ENCODE results near the gene DNAH6. TPM values are rescaled to one million over a fixed set of nuclear protein-coding genes. Genes with fewer than 3 reads are reported as not detected.

Gene DNAH6
- polyA plus RNA-seq, 3 donors from 2014 or later: 0.07 TPM; not detected in 2

- Mint-ChIP-seq H3K36me3 (peaks cover 0 to 8% (median 0%) of the 10 kb centered on the region in 3 donors), H3K4me3 (no peak overlapping the region), H3K4me1 (peaks cover 7 to 13% of the 10 kb centered on the region in 2 donors), H3K27ac (peak overlapping the region in 1 of 6 donors; percentile 33), H3K9me3 (no peaks in the 10 kb centered on the region), H3K27me3 (ENCODE audit: low read depth in 3 of 3) (peaks cover 0 to 2% (median 2%) of the 10 kb centered on the region in 3 donors)
- no peak for DNase-seq
These were observed 305.5 kb downstream of the DNAH6 start for GRCh38 chr2:84821806-84822205.

- H3K4me1 Mint-ChIP-seq: peaks cover 7 to 11% of the 10 kb centered on the region in 2 donors
- H3K36me3 Mint-ChIP-seq: peaks cover 0 to 4% (median 0%) of the 10 kb centered on the region in 3 donors
- peaks cover 0 to 2% (median 0%) of the 10 kb centered on the region in 3 donors for H3K27me3 Mint-ChIP-seq (ENCODE audit: low read depth in 3 of 3)
- H3K9me3 Mint-ChIP-seq: no peaks in the 10 kb centered on the region
- no peak overlapping the region for H3K4me3 Mint-ChIP-seq
- DNase-seq: no peak
- peak overlapping the region in 1 of 6 donors; percentile 19 for H3K27ac Mint-ChIP-seq
These were observed 306.9 kb downstream of the DNAH6 start for GRCh38 chr2:84823229-84823628.

- no peak for DNase-seq
- H3K36me3 Mint-ChIP-seq: peaks cover 0 to 4% (median 0%) of the 10 kb centered on the region in 3 donors
- H3K4me1 Mint-ChIP-seq: peaks cover 11 to 16% of the 10 kb centered on the region in 2 donors
- peaks cover 0 to 2% (median 0%) of the 10 kb centered on the region in 3 donors for H3K27me3 Mint-ChIP-seq (ENCODE audit: low read depth in 3 of 3)
- no peak overlapping the region for H3K4me3 Mint-ChIP-seq
- no peak overlapping the region for H3K27ac Mint-ChIP-seq
- no peaks in the 10 kb centered on the region for H3K9me3 Mint-ChIP-seq
These were observed 307.5 kb downstream of the DNAH6 start for GRCh38 chr2:84823788-84824187.

GRCh38 chr2:84827978-84828575 is 311.8 kb downstream of the DNAH6 start:
- Mint-ChIP-seq H3K27me3 (ENCODE audit: low read depth in 3 of 3) (peaks cover 0 to 2% (median 0%) of the 10 kb centered on the region in 3 donors), H3K4me3 (no peak overlapping the region), H3K9me3 (no peaks in the 10 kb centered on the region), H3K27ac (no peak overlapping the region), H3K4me1 (peaks cover 16 to 21% of the 10 kb centered on the region in 2 donors), H3K36me3 (no peaks in the 10 kb centered on the region)
- no peak for DNase-seq

- Mint-ChIP-seq H3K27me3 (ENCODE audit: low read depth in 3 of 3) (peaks cover 0 to 2% (median 2%) of the 10 kb centered on the region in 3 donors), H3K36me3 (no peaks in the 10 kb centered on the region), H3K9me3 (no peaks in the 10 kb centered on the region), H3K4me1 (peaks cover 21 to 27% of the 10 kb centered on the region in 2 donors), H3K4me3 (no peak overlapping the region), H3K27ac (no peak overlapping the region)
- no peak for DNase-seq
These were observed 313.4 kb downstream of the DNAH6 start for GRCh38 chr2:84829693-84830092.

GRCh38 chr2:84830095-84830494 is 313.8 kb downstream of the DNAH6 start:
- H3K4me1 Mint-ChIP-seq: peaks cover 21 to 27% of the 10 kb centered on the region in 2 donors
- no peak for DNase-seq
- H3K27ac Mint-ChIP-seq: no peak overlapping the region
- no peaks in the 10 kb centered on the region for H3K9me3 Mint-ChIP-seq
- H3K36me3 Mint-ChIP-seq: no peaks in the 10 kb centered on the region
- H3K4me3 Mint-ChIP-seq: no peak overlapping the region
- H3K27me3 Mint-ChIP-seq (ENCODE audit: low read depth in 3 of 3): peaks cover 0 to 2% (median 2%) of the 10 kb centered on the region in 3 donors

- peaks cover 0 to 3% (median 3%) of the 10 kb centered on the region in 3 donors for H3K36me3 Mint-ChIP-seq
- DNase-seq: peak in 1 of 3 donors; percentile 6
These were observed 314.6 kb downstream of the DNAH6 start for GRCh38 chr2:84830758-84831500.

GRCh38 chr2:84832772-84833461 is 316.6 kb downstream of the DNAH6 start:
- Mint-ChIP-seq H3K27ac (peak overlapping the region in 5 of 6 donors; percentile 21 to 49 (median 31)), H3K4me1 (peaks cover 24 to 25% of the 10 kb centered on the region in 2 donors), H3K4me3 (peak overlapping the region in 1 of 5 donors; percentile 22), H3K36me3 (peaks cover 0 to 14% (median 6%) of the 10 kb centered on the region in 3 donors), H3K27me3 (ENCODE audit: low read depth in 3 of 3) (peaks cover 0 to 3% (median 3%) of the 10 kb centered on the region in 3 donors), H3K9me3 (peaks cover 0 to 12% (median 3%) of the 10 kb centered on the region in 6 donors)
- peak in 1 of 3 donors; percentile 6 for DNase-seq

More at GRCh38 chr2:84830758-84831500, 314.6 kb downstream of the DNAH6 start:
- Mint-ChIP-seq H3K4me3 (peak overlapping the region in 3 of 5 donors; percentile 8 to 36 (median 12)), H3K27ac (peak overlapping the region in 4 of 6 donors; percentile 12 to 88 (median 50)), H3K9me3 (peaks cover 0 to 4% (median 0%) of the 10 kb centered on the region in 6 donors), H3K4me1 (peaks cover 21 to 27% of the 10 kb centered on the region in 2 donors), H3K27me3 (ENCODE audit: low read depth in 3 of 3) (peaks cover 0 to 2% (median 2%) of the 10 kb centered on the region in 3 donors)

GRCh38 chr2:84833481-84834150 is 317.3 kb downstream of the DNAH6 start:
- no peak for DNase-seq
- H3K27ac Mint-ChIP-seq: peak overlapping the region in 4 of 6 donors; percentile 22 to 56 (median 49)
- peaks cover 0 to 12% (median 3%) of the 10 kb centered on the region in 6 donors for H3K9me3 Mint-ChIP-seq
- peaks cover 0 to 3% (median 3%) of the 10 kb centered on the region in 3 donors for H3K27me3 Mint-ChIP-seq (ENCODE audit: low read depth in 3 of 3)
- peaks cover 0 to 14% (median 6%) of the 10 kb centered on the region in 3 donors for H3K36me3 Mint-ChIP-seq
- H3K4me3 Mint-ChIP-seq: no peak overlapping the region
- peaks cover 18% of the 10 kb centered on the region in 2 donors for H3K4me1 Mint-ChIP-seq

- no peak overlapping the region for H3K4me3 Mint-ChIP-seq
These were observed 319.9 kb downstream of the DNAH6 start for GRCh38 chr2:84836215-84836614.

GRCh38 chr2:84838434-84839145 is 322.3 kb downstream of the DNAH6 start:
- H3K4me1 Mint-ChIP-seq: peaks cover 19 to 29% of the 10 kb centered on the region in 2 donors
- H3K27me3 Mint-ChIP-seq (ENCODE audit: low read depth in 3 of 3): peaks cover 0 to 3% (median 1%) of the 10 kb centered on the region in 3 donors
- H3K9me3 Mint-ChIP-seq: peaks cover 0 to 12% (median 3%) of the 10 kb centered on the region in 6 donors
- no peak overlapping the region for H3K4me3 Mint-ChIP-seq
- H3K36me3 Mint-ChIP-seq: peaks cover 0 to 14% (median 10%) of the 10 kb centered on the region in 3 donors
- DNase-seq: no peak
- no peak overlapping the region for H3K27ac Mint-ChIP-seq

More at GRCh38 chr2:84836215-84836614, 319.9 kb downstream of the DNAH6 start:
- no peak for DNase-seq
- peaks cover 0 to 14% (median 10%) of the 10 kb centered on the region in 3 donors for H3K36me3 Mint-ChIP-seq
- H3K27me3 Mint-ChIP-seq (ENCODE audit: low read depth in 3 of 3): peaks cover 0 to 3% (median 3%) of the 10 kb centered on the region in 3 donors
- peaks cover 0 to 12% (median 3%) of the 10 kb centered on the region in 6 donors for H3K9me3 Mint-ChIP-seq
- H3K4me1 Mint-ChIP-seq: peaks cover 23 to 31% of the 10 kb centered on the region in 2 donors
- H3K27ac Mint-ChIP-seq: no peak overlapping the region

- Mint-ChIP-seq H3K9me3 (peaks cover 0 to 12% (median 3%) of the 10 kb centered on the region in 6 donors), H3K36me3 (peaks cover 0 to 14% (median 12%) of the 10 kb centered on the region in 3 donors), H3K27ac (peak overlapping the region in 1 of 6 donors; percentile 25), H3K27me3 (ENCODE audit: low read depth in 3 of 3) (peaks cover 0 to 3% (median 1%) of the 10 kb centered on the region in 3 donors), H3K4me1 (peaks cover 29 to 41% of the 10 kb centered on the region in 2 donors), H3K4me3 (no peak overlapping the region)
- no peak for DNase-seq
These were observed 323.6 kb downstream of the DNAH6 start for GRCh38 chr2:84839851-84840250.

All from immature natural killer cell (primary cell).